ENCODE measurements around the gene SKA1. TPM values are rescaled to one million over a fixed set of nuclear protein-coding genes. Genes with fewer than 3 reads are reported as not detected.

The SKA1 gene
- polyA plus RNA-seq, 1 donor from 2014 or later, result 0.97 TPM

GRCh38 chr18:50409236-50409635 lies 34.4 kb downstream of the SKA1 start:
- H3K9me2 ChIP-seq (ENCODE audit: insufficient read depth, low read length), result no peaks in the 10 kb centered on the region
- H3K9ac ChIP-seq (ENCODE audit: low read length), result no peak overlapping the region
- no peaks in the 10 kb centered on the region for H3K9me3 ChIP-seq (ENCODE audit: low read length)
- TF ChIP-seq EP300 (conservative IDR thresholded peaks at IDR 0.05; ENCODE audit: poor library complexity, severe bottlenecking), result no peak
- TF ChIP-seq SMC3 (conservative IDR thresholded peaks at IDR 0.05; ENCODE audit: poor library complexity), result no peak
- TF ChIP-seq RAD21 (conservative IDR thresholded peaks at IDR 0.05), result no peak
- TF ChIP-seq TAF1 (IDR thresholded peaks at IDR 0.05; ENCODE audit: low read depth), result no peak
- TF ChIP-seq CTCF (IDR thresholded peaks at IDR 0.05; ENCODE audit: poor library complexity, severe bottlenecking), result no peak
- TF ChIP-seq REST (IDR thresholded peaks at IDR 0.05; ENCODE audit: borderline replicate concordance), result no peak
- TF ChIP-seq POLR2AphosphoS5 (IDR thresholded peaks at IDR 0.05), result no peak
- TF ChIP-seq MXI1 (conservative IDR thresholded peaks at IDR 0.05; ENCODE audit: poor library complexity, severe bottlenecking), result no peak
- no peak for TF ChIP-seq EZH2 (IDR thresholded peaks at IDR 0.05; ENCODE audit: borderline replicate concordance, insufficient read depth, low read length, poor library complexity, severe bottlenecking)
- H4K20me1 ChIP-seq (ENCODE audit: insufficient read depth), result no peaks in the 10 kb centered on the region
- no peak overlapping the region for H3K4me3 ChIP-seq (ENCODE audit: low read length)
- no peaks in the 10 kb centered on the region for H3K79me2 ChIP-seq (replicated peaks; ENCODE audit: insufficient read depth, low read length)
- H3K27ac ChIP-seq (ENCODE audit: low read length), result no peak overlapping the region
- no peak overlapping the region for H3K4me2 ChIP-seq (ENCODE audit: low read length)
- H3K36me3 ChIP-seq (ENCODE audit: insufficient read depth, low read length), result no peaks in the 10 kb centered on the region
- H3F3A ChIP-seq (ENCODE audit: insufficient read depth, low read length, poor library complexity, severe bottlenecking), result no peaks in the 10 kb centered on the region
- no peaks in the 10 kb centered on the region for H3K27me3 ChIP-seq (ENCODE audit: insufficient read depth, low read depth, low read length)
- no peak overlapping the region for H2AFZ ChIP-seq (ENCODE audit: low read depth, low read length)

- no peaks in the 10 kb centered on the region for H3K36me3 ChIP-seq (ENCODE audit: insufficient read depth, low read length)
- no peak for TF ChIP-seq REST (IDR thresholded peaks at IDR 0.05; ENCODE audit: borderline replicate concordance)
- no peak for TF ChIP-seq POLR2AphosphoS5 (IDR thresholded peaks at IDR 0.05)
- TF ChIP-seq EZH2 (IDR thresholded peaks at IDR 0.05; ENCODE audit: borderline replicate concordance, insufficient read depth, low read length, poor library complexity, severe bottlenecking), result no peak
- TF ChIP-seq MXI1 (conservative IDR thresholded peaks at IDR 0.05; ENCODE audit: poor library complexity, severe bottlenecking), result no peak
- no peak for TF ChIP-seq CTCF (IDR thresholded peaks at IDR 0.05; ENCODE audit: poor library complexity, severe bottlenecking)
- no peak for TF ChIP-seq SMC3 (conservative IDR thresholded peaks at IDR 0.05; ENCODE audit: poor library complexity)
- TF ChIP-seq TAF1 (IDR thresholded peaks at IDR 0.05; ENCODE audit: low read depth), result no peak
- TF ChIP-seq RAD21 (conservative IDR thresholded peaks at IDR 0.05), result no peak
- TF ChIP-seq EP300 (conservative IDR thresholded peaks at IDR 0.05; ENCODE audit: poor library complexity, severe bottlenecking), result no peak
- no peak overlapping the region for H2AFZ ChIP-seq (ENCODE audit: low read depth, low read length)
- no peaks in the 10 kb centered on the region for H3K27me3 ChIP-seq (ENCODE audit: insufficient read depth, low read depth, low read length)
- H3K27ac ChIP-seq (ENCODE audit: low read length), result no peak overlapping the region
- H3K4me3 ChIP-seq (ENCODE audit: low read length), result no peak overlapping the region
- H4K20me1 ChIP-seq (ENCODE audit: insufficient read depth), result no peaks in the 10 kb centered on the region
- no peak overlapping the region for H3K4me2 ChIP-seq (ENCODE audit: low read length)
- H3K9ac ChIP-seq (ENCODE audit: low read length), result no peak overlapping the region
- H3F3A ChIP-seq (ENCODE audit: insufficient read depth, low read length, poor library complexity, severe bottlenecking), result no peaks in the 10 kb centered on the region
- no peaks in the 10 kb centered on the region for H3K79me2 ChIP-seq (replicated peaks; ENCODE audit: insufficient read depth, low read length)
- H3K9me2 ChIP-seq (ENCODE audit: insufficient read depth, low read length), result no peaks in the 10 kb centered on the region
- H3K9me3 ChIP-seq (ENCODE audit: low read length), result no peaks in the 10 kb centered on the region
Measured at GRCh38 chr18:50410008-50410407, 35.2 kb downstream of the SKA1 start.

Measured in neural cell (in vitro differentiated cells).